Muscle of leg (tissue), 11 donors: ENCODE measurements around the gene SLC7A10. TPM values are rescaled to one million over a fixed set of nuclear protein-coding genes. Genes with fewer than 3 reads are reported as not detected.
A peak's percentile ranks its signal among the peaks of the same experiment; 100 is the strongest.

Source experiments
- DNase-seq: peaks from one replicate; pipeline ENCODE4 v3.0.0; 2013
- H3K27ac ChIP-seq: one replicate; pipeline ENCODE4 v1.5.1; 2013; ENCODE audit warnings: mild to moderate bottlenecking, low read length, control low read depth
- H3K27me3 ChIP-seq: one replicate; pipeline ENCODE4 v1.6.1; 2013; ENCODE audit warnings: low read length; ENCODE audit not compliant: control insufficient read depth, insufficient read depth
- H3K36me3 ChIP-seq: one replicate; pipeline ENCODE4 v1.6.1; 2013; ENCODE audit warnings: low read length; ENCODE audit not compliant: control insufficient read depth, insufficient read depth
- H3K4me1 ChIP-seq: one replicate; pipeline ENCODE4 v1.6.1; 2013; ENCODE audit warnings: low read length; ENCODE audit not compliant: control insufficient read depth, insufficient read depth
- H3K4me3 ChIP-seq: one replicate; pipeline ENCODE4 v1.5.1; 2013; ENCODE audit warnings: low read length, control low read depth
- H3K9me3 ChIP-seq: replicated peaks from 2 replicates; pipeline ENCODE4 v1.6.1; 2013; ENCODE audit warnings: low read depth, low read length; ENCODE audit not compliant: control insufficient read depth
- WGBS: methylation state at CpG from one replicate; pipeline ENCODE4 v1.1.5; 2013; ENCODE audit warnings: missing lambda C conversion rate; ENCODE audit not compliant: insufficient coverage; 5-methylcytosine and 5-hydroxymethylcytosine counted together
- polyA plus RNA-seq, 8 donors: library from polyadenylated mRNA; unstranded; fragments of 120-200 nt; gene quantifications; one replicate each; pipeline versions ENCODE4 v1.2.1 to v1.2.3, GENCODE V29; 2013; ENCODE audit warnings: inconsistent platforms in 1 of 8, low replicate concordance in 1 of 8; ENCODE audit not compliant: insufficient read length in 8 of 8, insufficient read depth in 1 of 8
- total RNA-seq: library from RNA; stranded (reverse); fragments of 120-200 nt; gene quantifications from one replicate; pipeline ENCODE4 v1.2.4, GENCODE V29; 2013

Gene SLC7A10
- total and polyA plus RNA-seq, 9 donors = 4.7 to 12.2 (median 9.8) TPM

GRCh38 chr19:33201473-33201872 lies 24.2 kb downstream of the SLC7A10 start:
- 91% methylated on average over 5 of the region's 6 CpGs for WGBS
- no peak for DNase-seq
- H3K27ac ChIP-seq = no peak overlapping the region

GRCh38 chr19:33199441-33200265 lies 26.0 kb downstream of the SLC7A10 start:
- no peak for DNase-seq
- Histone ChIP-seq H3K4me1 (peaks cover 13% of the 10 kb centered on the region), H3K9me3 (no peaks in the 10 kb centered on the region), H3K27me3 (no peaks in the 10 kb centered on the region), H3K4me3 (no peak overlapping the region), H3K36me3 (peaks cover 46% of the 10 kb centered on the region), H3K27ac (no peak overlapping the region)
- WGBS = 67% methylated on average over 4 of the region's 8 CpGs

More at GRCh38 chr19:33201473-33201872, 24.2 kb downstream of the SLC7A10 start:
- Histone ChIP-seq H3K4me1 (peaks cover 3% of the 10 kb centered on the region), H3K27me3 (no peaks in the 10 kb centered on the region), H3K4me3 (no peak overlapping the region), H3K9me3 (no peaks in the 10 kb centered on the region), H3K36me3 (peaks cover 59% of the 10 kb centered on the region)

GRCh38 chr19:33198169-33198568 lies 27.5 kb downstream of the SLC7A10 start:
- WGBS = 84% methylated on average over 7 of the region's 7 CpGs
- Histone ChIP-seq H3K4me1 (peaks cover 16% of the 10 kb centered on the region), H3K4me3 (no peak overlapping the region), H3K36me3 (peaks cover 35% of the 10 kb centered on the region), H3K9me3 (no peaks in the 10 kb centered on the region), H3K27me3 (peaks cover 2% of the 10 kb centered on the region), H3K27ac (no peak overlapping the region)
- no peak for DNase-seq

- H3K27me3 ChIP-seq = peaks cover 2% of the 10 kb centered on the region
These were observed 28.1 kb downstream of the SLC7A10 start for GRCh38 chr19:33197591-33198000.

GRCh38 chr19:33196446-33197193 lies 29.0 kb downstream of the SLC7A10 start:
- Histone ChIP-seq H3K27me3 (peaks cover 6% of the 10 kb centered on the region), H3K27ac (no peak overlapping the region), H3K36me3 (peaks cover 25% of the 10 kb centered on the region), H3K9me3 (no peaks in the 10 kb centered on the region), H3K4me3 (no peak overlapping the region), H3K4me1 (peaks cover 16% of the 10 kb centered on the region)
- WGBS = 88% methylated on average over 7 of the region's 10 CpGs
- no peak for DNase-seq

More at GRCh38 chr19:33197591-33198000, 28.1 kb downstream of the SLC7A10 start:
- Histone ChIP-seq H3K4me3 (no peak overlapping the region), H3K4me1 (peaks cover 16% of the 10 kb centered on the region), H3K27ac (no peak overlapping the region), H3K9me3 (no peaks in the 10 kb centered on the region), H3K36me3 (peaks cover 30% of the 10 kb centered on the region)
- no peak for DNase-seq
- WGBS = 90% methylated on average over 7 of the region's 11 CpGs

GRCh38 chr19:33195645-33196347 lies 29.9 kb downstream of the SLC7A10 start:
- H3K4me1 ChIP-seq = peaks cover 16% of the 10 kb centered on the region
- DNase-seq = no peak
- WGBS = 66% methylated on average over 10 of the region's 17 CpGs
- peaks cover 25% of the 10 kb centered on the region for H3K36me3 ChIP-seq
- H3K27me3 ChIP-seq = peaks cover 6% of the 10 kb centered on the region
- H3K27ac ChIP-seq = no peak overlapping the region
- H3K4me3 ChIP-seq = peak overlapping the region; percentile 60
- no peaks in the 10 kb centered on the region for H3K9me3 ChIP-seq

GRCh38 chr19:33194886-33195644 lies 30.6 kb downstream of the SLC7A10 start:
- 2% methylated on average over 47 of the region's 49 CpGs for WGBS
- H3K9me3 ChIP-seq = no peaks in the 10 kb centered on the region
- peak; percentile 73 for DNase-seq
- H3K27me3 ChIP-seq = peaks cover 6% of the 10 kb centered on the region
- peak overlapping the region; percentile 25 for H3K27ac ChIP-seq
- peak overlapping the region; percentile 60 for H3K4me3 ChIP-seq
- H3K4me1 ChIP-seq = peaks cover 16% of the 10 kb centered on the region
- peaks cover 25% of the 10 kb centered on the region for H3K36me3 ChIP-seq

- H3K4me1 ChIP-seq = peaks cover 16% of the 10 kb centered on the region
- H3K27ac ChIP-seq = no peak overlapping the region
- H3K36me3 ChIP-seq = peaks cover 24% of the 10 kb centered on the region
- H3K27me3 ChIP-seq = peaks cover 6% of the 10 kb centered on the region
- under 1% methylated on average over 57 of the region's 57 CpGs for WGBS
- no peak for DNase-seq
- no peaks in the 10 kb centered on the region for H3K9me3 ChIP-seq
- no peak overlapping the region for H3K4me3 ChIP-seq
These were observed 31.1 kb downstream of the SLC7A10 start for GRCh38 chr19:33194532-33194885.

GRCh38 chr19:33193865-33194362 lies 31.7 kb downstream of the SLC7A10 start, which contains the start of gene LRP3:
LRP3 (plus strand) TSS chr19:33194330; CDS start chr19:33194786, 456 bp downstream.
- Histone ChIP-seq H3K4me3 (peak within 1 kb of the TSS; percentile 60), H3K36me3 (peaks cover 19% of the 10 kb centered on the region), H3K4me1 (peaks cover 16% of the 10 kb centered on the region), H3K9me3 (no peaks in the 10 kb centered on the region), H3K27me3 (peaks cover 6% of the 10 kb centered on the region), H3K27ac (peak within 1 kb of the TSS; percentile 25)
- 2% methylated on average over 49 of the region's 50 CpGs for WGBS
- peak; percentile 77 for DNase-seq
